NCI-H510A (cell line): ENCODE data around the gene LRRFIP2.
"Not testable (repeated sequence)": the region's sequence is repeated elsewhere in the genome, so short reads cannot be mapped to it uniquely, and the experiment has no call there.

Source experiments
- DNase-seq: peaks from one replicate; lab custom pipeline; 2025; lab: John Stamatoyannopoulos, UW

The LRRFIP2 gene

DNA sequence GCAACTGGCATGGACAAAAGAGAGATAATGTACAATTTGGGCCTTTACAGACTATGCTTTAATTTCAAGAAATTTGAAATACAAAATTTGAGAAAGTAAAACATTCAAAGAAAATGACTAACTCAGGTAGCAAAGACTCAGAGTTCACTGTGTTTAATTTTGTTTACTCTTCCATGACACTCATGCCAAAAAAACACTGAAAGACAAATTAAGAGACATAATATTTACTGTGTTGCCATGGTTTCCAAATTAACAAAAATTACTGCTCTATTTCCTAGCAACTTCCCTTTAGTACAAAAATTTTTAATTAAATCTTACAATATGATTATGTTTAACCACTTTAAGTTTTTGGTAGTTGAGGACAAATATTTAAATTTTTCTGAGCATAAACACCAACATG lies 29.6 kb downstream of the LRRFIP2 start:
- no peak for DNase-seq

- no peak for DNase-seq
These were observed 30.6 kb downstream of the LRRFIP2 start for GRCh38 chr3:37143821-37144220.

- no peak for DNase-seq
These were observed 32.7 kb downstream of the LRRFIP2 start for GRCh38 chr3:37141676-37142075.

DNA sequence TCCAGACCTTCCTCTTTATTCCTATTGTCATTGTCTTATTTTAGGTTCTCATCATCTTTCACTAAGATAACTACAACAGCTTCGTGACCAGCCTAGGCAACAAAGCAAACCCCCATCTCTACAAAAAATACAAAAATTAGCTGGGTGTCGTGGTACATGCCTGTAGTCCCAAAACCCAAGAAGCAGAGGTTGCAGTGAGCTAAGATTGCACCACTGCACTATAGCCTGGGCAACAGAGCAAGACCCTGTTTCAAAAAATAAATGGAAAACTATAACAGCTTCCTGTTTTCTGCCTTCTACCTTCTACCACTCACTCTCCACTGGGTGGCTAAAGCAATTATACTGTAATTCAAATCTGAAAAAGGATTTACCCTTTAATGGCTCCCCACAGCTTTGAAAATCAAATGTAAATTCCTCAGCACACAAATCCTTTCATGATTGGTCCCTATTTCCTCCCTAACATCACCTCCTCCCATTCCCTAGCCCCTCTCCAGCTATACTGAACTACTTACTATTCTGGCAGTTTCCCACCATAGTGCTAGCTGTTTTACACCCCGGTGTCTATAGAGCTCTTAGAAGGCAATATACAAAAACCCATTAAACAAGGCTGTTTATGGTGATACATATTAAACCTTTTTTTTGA lies 33.4 kb downstream of the LRRFIP2 start:
- DNase-seq: no peak

- no peak for DNase-seq
These were observed 34.8 kb downstream of the LRRFIP2 start for GRCh38 chr3:37139567-37140052.

DNA sequence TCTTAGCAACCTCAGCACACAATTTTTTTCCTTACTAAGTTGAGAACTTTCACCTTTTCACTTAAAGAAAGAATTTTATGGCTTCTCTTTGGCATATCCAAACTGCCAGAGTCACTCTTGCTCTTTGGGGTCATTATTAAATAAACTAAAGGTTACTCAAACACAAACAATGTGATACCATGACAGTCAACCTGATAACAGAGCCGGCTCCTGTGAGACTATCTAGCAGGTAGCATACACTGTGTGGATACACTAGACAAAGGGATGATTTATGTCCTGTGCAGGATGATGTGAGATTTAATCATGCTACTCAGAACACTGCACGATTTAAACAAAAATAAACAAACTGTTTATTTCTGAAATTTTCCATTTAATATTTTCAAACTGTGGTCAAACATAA lies 35.6 kb downstream of the LRRFIP2 start:
- DNase-seq: no peak

DNA sequence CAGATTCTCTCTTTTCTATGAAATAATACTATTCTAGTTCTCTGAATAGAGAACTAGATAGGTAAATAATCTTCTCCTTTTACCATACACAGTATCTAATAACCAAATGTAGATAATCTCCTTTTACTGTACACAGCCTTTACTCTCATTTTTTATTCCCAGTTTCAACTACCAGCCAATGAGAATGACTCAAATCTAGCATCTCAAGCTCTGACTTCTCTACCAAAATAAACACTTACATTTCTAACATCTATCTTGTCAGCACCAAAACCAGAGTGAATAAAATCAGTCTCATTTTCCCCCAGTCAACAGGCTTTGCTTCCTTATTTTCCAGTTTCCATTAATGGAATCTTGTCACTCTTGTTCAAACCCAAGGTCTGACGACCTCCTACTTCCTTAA lies 36.9 kb downstream of the LRRFIP2 start:
- no peak for DNase-seq

DNA sequence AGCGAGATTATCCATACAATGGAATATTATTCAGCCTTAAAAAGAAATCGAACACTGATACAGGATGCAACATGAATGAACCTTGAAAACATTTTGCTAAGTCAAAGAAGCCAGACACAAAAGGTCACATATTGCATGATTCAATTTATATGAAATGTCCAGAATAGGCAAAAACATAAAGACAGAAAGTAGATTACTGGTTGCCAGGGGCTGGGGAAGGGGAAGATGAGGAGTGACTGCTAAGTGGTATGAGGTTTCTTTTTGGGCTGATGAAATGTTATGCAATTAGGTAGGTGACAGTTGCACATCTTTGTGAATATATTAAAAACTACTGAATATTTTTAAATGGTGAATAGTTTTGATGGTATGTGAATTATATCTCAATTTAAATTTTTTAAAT lies 38.3 kb downstream of the LRRFIP2 start:
- DNase-seq: no peak

- no peak for DNase-seq
These were observed 38.8 kb downstream of the LRRFIP2 start for GRCh38 chr3:37135561-37135960.

GRCh38 chr3:37132334-37132733 lies 42.0 kb downstream of the LRRFIP2 start:
- no peak for DNase-seq

DNA sequence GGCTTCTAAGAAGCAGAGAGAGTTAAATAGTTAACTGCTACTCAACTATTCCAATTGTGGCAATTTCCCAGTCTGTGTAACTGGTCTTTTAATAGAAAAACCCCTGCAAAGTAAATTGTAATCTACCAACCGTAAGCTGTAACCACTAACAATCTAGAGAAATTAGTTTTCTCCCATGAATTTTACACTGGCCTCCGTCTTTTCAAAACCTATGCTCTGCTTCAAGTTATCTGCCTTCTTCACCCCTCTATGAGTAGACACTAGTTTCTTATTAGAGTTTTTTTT lies 42.6 kb downstream of the LRRFIP2 start:
- DNase-seq: no peak

DNA sequence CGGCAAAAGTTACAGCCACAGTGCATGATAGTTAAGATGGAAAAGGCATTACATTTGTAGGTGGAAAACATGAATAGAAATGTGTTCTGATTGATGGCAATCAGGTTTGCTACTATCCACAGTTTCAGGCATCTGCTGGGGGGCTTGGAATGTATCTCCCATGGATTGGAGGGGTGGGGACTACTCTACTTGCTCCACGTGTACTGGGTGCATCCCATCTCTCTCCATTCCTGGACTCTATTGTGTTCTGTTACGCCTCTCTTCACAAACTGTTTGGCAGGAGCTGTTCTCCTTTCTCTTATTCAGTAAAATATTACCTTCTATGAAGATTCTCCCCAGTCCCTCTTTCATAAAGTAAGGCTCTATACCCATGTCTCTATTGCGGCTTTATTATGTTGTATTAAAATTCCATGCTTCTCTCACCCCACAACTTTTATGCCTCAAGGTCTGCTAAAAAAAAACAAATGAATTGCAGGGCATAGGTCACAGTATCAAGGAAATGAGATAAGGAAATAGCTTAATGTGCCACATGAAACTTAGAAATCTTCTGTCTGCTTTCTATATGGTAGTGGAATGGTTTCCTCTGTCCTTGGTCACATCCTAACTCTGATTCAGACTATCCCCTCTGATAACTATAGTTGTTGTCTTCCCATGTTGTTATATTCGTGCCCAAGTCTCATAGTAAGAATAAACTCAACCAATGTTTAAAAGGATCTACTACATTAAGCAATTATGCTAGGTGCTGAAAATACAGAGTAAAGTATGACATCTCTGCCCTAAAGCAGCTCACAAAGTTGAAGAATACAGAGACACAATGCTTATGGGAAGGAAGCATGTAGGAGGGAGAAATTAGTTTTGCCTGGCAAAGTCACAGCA lies 43.2 kb downstream of the LRRFIP2 start:
- DNase-seq: no peak

DNA sequence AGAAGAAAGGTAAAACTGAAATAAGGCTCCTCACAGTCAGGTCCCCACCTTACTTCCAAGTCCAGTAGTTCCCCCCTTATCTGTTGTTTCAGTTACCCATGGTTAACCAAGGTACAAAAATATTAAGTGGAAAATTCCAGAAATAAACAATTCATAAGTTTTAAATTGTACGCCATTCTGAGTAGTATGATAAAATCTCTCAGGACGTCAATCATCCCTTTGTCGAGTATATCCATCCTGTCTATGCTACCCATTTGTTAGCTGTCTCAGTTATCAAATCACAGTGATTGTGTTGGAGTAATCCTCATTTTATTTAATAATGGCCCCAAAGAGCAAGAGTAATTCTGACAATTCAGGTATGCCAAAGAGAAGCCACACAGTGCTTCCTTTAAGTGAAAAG lies 43.9 kb downstream of the LRRFIP2 start:
- DNase-seq: no peak

GRCh38 chr3:37129871-37130270 lies 44.5 kb downstream of the LRRFIP2 start:
- no peak for DNase-seq

DNA sequence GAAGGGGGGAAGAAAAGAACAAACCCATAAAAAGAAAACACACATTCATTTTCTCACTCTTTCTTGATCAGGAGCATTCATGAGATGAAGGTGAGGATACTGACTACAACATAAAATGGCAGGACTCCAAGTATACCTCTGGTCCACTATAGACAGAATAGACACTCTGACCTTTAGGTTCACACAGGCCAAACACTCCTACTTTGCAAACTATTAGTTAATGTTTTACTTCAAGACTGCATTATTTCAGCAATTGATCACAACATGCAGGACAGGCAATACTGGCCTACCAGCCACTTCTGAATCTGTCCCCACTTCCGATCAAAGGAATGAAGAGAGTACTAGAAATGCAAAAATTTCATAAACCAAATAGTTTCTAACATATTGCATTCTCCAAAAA lies 47.0 kb downstream of the LRRFIP2 start:
- no peak for DNase-seq

- no peak for DNase-seq
These were observed 47.5 kb downstream of the LRRFIP2 start for GRCh38 chr3:37126856-37127255.

GRCh38 chr3:37125195-37126073 lies 48.9 kb downstream of the LRRFIP2 start:
- no peak for DNase-seq

DNA sequence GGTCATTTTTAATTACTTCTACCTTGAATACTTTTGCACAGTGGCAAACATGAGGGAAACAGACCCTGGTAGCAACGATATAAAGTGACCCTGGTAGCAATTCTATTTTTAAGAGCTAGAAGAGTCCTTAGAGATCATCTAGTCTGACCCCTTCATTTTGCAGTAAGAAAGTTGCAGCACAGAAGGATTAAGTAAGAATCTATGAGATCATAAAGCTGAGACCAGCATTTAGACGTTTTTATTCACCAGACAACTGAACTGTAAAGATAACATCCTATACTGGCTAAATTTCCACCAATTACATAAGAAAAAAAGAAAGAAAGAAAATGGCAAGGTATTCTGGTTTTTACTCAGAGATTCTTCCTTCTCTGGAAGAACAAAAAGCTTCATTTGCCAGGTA lies 49.9 kb downstream of the LRRFIP2 start:
- DNase-seq: no peak

GRCh38 chr3:37123292-37123691 lies 51.1 kb downstream of the LRRFIP2 start:
- DNase-seq: no peak

DNA sequence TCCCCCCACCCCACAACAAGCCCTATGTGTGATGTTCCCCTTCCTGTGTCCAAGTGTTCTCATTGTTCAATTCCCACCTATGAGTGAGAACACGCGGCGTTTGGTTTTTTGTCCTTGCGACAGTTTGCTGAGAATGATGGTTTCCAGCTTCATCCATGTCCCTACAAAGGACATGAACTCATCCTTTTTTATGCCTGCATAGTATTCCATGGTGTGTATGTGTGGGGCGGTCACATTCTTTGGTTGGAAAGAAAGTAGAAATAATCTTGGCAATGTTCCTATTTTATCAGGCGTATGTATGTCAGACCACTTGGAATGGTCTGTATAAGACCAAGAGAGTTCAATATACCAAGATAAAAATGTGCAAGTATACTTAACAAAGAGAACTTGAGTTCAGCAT lies 52.3 kb downstream of the LRRFIP2 start:
- DNase-seq: not testable (repeated sequence)

DNA sequence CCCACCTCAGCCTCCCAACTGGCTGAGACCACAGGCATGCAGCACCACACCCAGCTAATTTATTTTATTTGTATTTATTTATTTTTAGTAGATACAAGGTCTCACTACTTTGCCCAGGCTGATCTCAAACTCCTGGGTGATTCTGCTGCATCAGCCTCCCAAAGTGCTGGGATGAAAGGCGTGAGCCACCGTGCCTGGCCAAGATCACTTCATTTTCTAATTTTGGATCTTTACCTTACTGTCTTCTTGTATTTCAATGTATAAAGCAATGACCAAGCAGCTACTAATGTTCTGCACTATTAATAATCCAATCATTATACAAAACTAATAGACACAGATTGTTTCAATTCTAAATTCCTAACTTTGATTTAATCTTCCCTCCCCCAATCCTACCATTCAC lies 56.2 kb downstream of the LRRFIP2 start:
- no peak for DNase-seq

DNA sequence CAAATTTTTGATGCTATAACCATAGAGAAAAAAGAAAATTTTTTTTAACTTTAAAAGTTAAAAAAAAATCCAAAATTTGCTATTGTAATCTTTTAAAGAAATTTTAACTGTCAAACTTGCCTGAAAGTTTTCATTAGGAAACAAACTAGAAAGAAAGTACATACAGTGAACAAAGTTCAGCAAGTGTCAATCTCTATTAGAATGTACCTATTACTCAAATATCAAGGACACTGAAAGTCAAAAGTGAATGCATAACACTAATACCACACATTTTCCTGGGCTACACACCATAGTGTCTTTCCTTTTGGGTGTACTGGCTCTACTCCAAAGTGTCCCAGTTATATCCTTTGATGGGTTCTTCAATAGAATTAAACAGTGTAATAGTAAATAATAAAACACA lies 56.8 kb downstream of the LRRFIP2 start:
- no peak for DNase-seq

- DNase-seq: no peak
These were observed 57.4 kb downstream of the LRRFIP2 start for GRCh38 chr3:37116998-37117397.
